OCI-LY1 (cell line): ENCODE data around the gene BPIFA2.
"Not testable (repeated sequence)": the region's sequence is repeated elsewhere in the genome, so short reads cannot be mapped to it uniquely, and the experiment has no call there.

Source experiments
- H2AFZ ChIP-seq: fragments of 200-600 bp; sonication (generic), shearing (Covaris generic); 2 replicates; pipeline ENCODE4 v1.6.0; 2014; ENCODE audit warnings: antibody characterized with exemption, mild to moderate bottlenecking, low read length
- H3F3A ChIP-seq: fragments of 200-600 bp; sonication (generic), shearing (Covaris generic); 2 replicates; pipeline ENCODE4 v1.6.0; 2014; ENCODE audit warnings: mild to moderate bottlenecking, antibody characterized with exemption, low read length, moderate library complexity; ENCODE audit not compliant: insufficient read depth
- H3K27ac ChIP-seq: fragments of 200-600 bp; sonication (generic); 2 replicates; pipeline ENCODE4 v1.5.1; 2014; ENCODE audit warnings: low read length, mixed run types, mild to moderate bottlenecking, low read depth; ENCODE audit not compliant: poor library complexity, severe bottlenecking
- H3K27me3 ChIP-seq: fragments of 200-600 bp; sonication (generic); 2 replicates; pipeline ENCODE4 v1.6.0; 2014; ENCODE audit warnings: antibody characterized with exemption, mild to moderate bottlenecking, low read length, moderate library complexity; ENCODE audit not compliant: insufficient read depth
- H3K36me3 ChIP-seq: fragments of 200-600 bp; sonication (generic); 2 replicates; pipeline ENCODE4 v1.6.1; 2014; ENCODE audit warnings: mild to moderate bottlenecking, antibody characterized with exemption, low read length, moderate library complexity, mixed read lengths; ENCODE audit not compliant: insufficient read depth
- H3K4me1 ChIP-seq: fragments of 200-600 bp; sonication (generic); 2 replicates; pipeline ENCODE4 v1.5.1; 2014; ENCODE audit warnings: mild to moderate bottlenecking, low read length, moderate library complexity; ENCODE audit not compliant: insufficient read depth, severe bottlenecking
- H3K4me2 ChIP-seq: fragments of 200-600 bp; sonication (generic), shearing (Covaris generic); 2 replicates; pipeline ENCODE4 v1.6.1; 2014; ENCODE audit warnings: low read length
- H3K4me3 ChIP-seq: fragments of 200-600 bp; sonication (generic); 2 replicates; pipeline ENCODE4 v1.5.1; 2014; ENCODE audit warnings: low read length, low read depth, mild to moderate bottlenecking, mixed read lengths; ENCODE audit not compliant: poor library complexity, severe bottlenecking
- H3K79me2 ChIP-seq: fragments of 200-600 bp; shearing (Covaris generic); 2 replicates; pipeline ENCODE4 v1.6.1; 2016; ENCODE audit warnings: mixed run types, low read length, mixed read lengths; ENCODE audit not compliant: insufficient read depth
- H3K9ac ChIP-seq: fragments of 200-600 bp; sonication (generic), shearing (Covaris generic); 2 replicates; pipeline ENCODE4 v1.6.1; 2014; ENCODE audit warnings: mild to moderate bottlenecking, low read length, mixed read lengths
- H3K9me2 ChIP-seq: fragments of 200-600 bp; sonication (generic), shearing (Covaris generic); 2 replicates; pipeline ENCODE4 v1.6.1; 2014; ENCODE audit warnings: low read depth, mild to moderate bottlenecking, low read length, mixed read lengths
- H3K9me3 ChIP-seq: fragments of 200-600 bp; shearing (Covaris generic); 2 replicates; pipeline ENCODE4 v1.6.1; 2014; ENCODE audit warnings: low read length, mixed read lengths
- H4K20me1 ChIP-seq: fragments of 200-600 bp; sonication (generic), shearing (Covaris generic); 2 replicates; pipeline ENCODE4 v1.6.0; 2016; ENCODE audit warnings: mild to moderate bottlenecking, low read length; ENCODE audit not compliant: insufficient read depth
- CTCF ChIP-seq: fragments of 200-600 bp; sonication (generic), shearing (Covaris generic); IDR thresholded peaks from 2 replicates; pipeline ENCODE4 v1.5.1; 2017; ENCODE audit warnings: mild to moderate bottlenecking, antibody characterized with exemption, low read length, moderate library complexity, mixed read lengths
- EZH2 ChIP-seq: fragments of 200-600 bp; sonication (generic), shearing (Covaris generic); IDR thresholded peaks from 2 replicates; pipeline ENCODE4 v1.8.0; 2017; ENCODE audit warnings: borderline replicate concordance, mixed run types, mild to moderate bottlenecking, antibody characterized with exemption, low read length, moderate library complexity, mixed read lengths

The BPIFA2 gene

GRCh38 chr20:33181482-33182093 lies 13.6 kb downstream of the BPIFA2 start:
- Histone ChIP-seq H3K27ac (no peak overlapping the region), H3K9me3 (no peaks in the 10 kb centered on the region), H2AFZ (no peak overlapping the region), H3K9me2 (no peaks in the 10 kb centered on the region), H3K27me3 (no peaks in the 10 kb centered on the region), H3K79me2 (no peaks in the 10 kb centered on the region), H3F3A (no peaks in the 10 kb centered on the region), H4K20me1 (no peaks in the 10 kb centered on the region), H3K4me2 (no peak overlapping the region), H3K9ac (no peak overlapping the region), H3K36me3 (no peaks in the 10 kb centered on the region), H3K4me1 (no peaks in the 10 kb centered on the region), H3K4me3 (no peak overlapping the region)
- TF ChIP-seq EZH2 = no peak
- no peak for TF ChIP-seq CTCF

- H3K9me2 ChIP-seq = no peaks in the 10 kb centered on the region
- H4K20me1 ChIP-seq = no peaks in the 10 kb centered on the region
- no peaks in the 10 kb centered on the region for H3K36me3 ChIP-seq
- no peaks in the 10 kb centered on the region for H3K79me2 ChIP-seq
- no peak overlapping the region for H3K9ac ChIP-seq
- no peak overlapping the region for H2AFZ ChIP-seq
- no peak overlapping the region for H3K4me2 ChIP-seq
- H3K4me1 ChIP-seq = no peaks in the 10 kb centered on the region
- no peaks in the 10 kb centered on the region for H3F3A ChIP-seq
- no peaks in the 10 kb centered on the region for H3K9me3 ChIP-seq
- no peak overlapping the region for H3K4me3 ChIP-seq
- H3K27ac ChIP-seq = no peak overlapping the region
- TF ChIP-seq EZH2 (no peak), CTCF (no peak)
- no peaks in the 10 kb centered on the region for H3K27me3 ChIP-seq
Measured at GRCh38 chr20:33183312-33183711, 15.4 kb downstream of the BPIFA2 start.

- H3K4me2 ChIP-seq, H3K9me2 ChIP-seq, H3K36me3 ChIP-seq, H3K27me3 ChIP-seq, H3K9ac ChIP-seq, H3K9me3 ChIP-seq, H3K79me2 ChIP-seq, H3K4me1 ChIP-seq, H3F3A ChIP-seq, H4K20me1 ChIP-seq, H2AFZ ChIP-seq, H3K4me3 ChIP-seq, H3K27ac ChIP-seq: not testable (repeated sequence)
Measured at GRCh38 chr20:33185031-33185590, 17.2 kb downstream of the BPIFA2 start.

- no peak overlapping the region for H3K9ac ChIP-seq
- H3K9me2 ChIP-seq = no peaks in the 10 kb centered on the region
- H3K27ac ChIP-seq = no peak overlapping the region
Measured at GRCh38 chr20:33187491-33187890, 19.5 kb downstream of the BPIFA2 start.

More at GRCh38 chr20:33187491-33187890, 19.5 kb downstream of the BPIFA2 start:
- no peaks in the 10 kb centered on the region for H3K4me1 ChIP-seq
- H2AFZ ChIP-seq = no peak overlapping the region
- no peak overlapping the region for H3K4me2 ChIP-seq
- H3K9me3 ChIP-seq = no peaks in the 10 kb centered on the region
- H3K79me2 ChIP-seq = no peaks in the 10 kb centered on the region
- no peaks in the 10 kb centered on the region for H3K27me3 ChIP-seq
- no peaks in the 10 kb centered on the region for H3K36me3 ChIP-seq
- H3F3A ChIP-seq = no peaks in the 10 kb centered on the region
- no peak overlapping the region for H3K4me3 ChIP-seq
- H4K20me1 ChIP-seq = no peaks in the 10 kb centered on the region
- TF ChIP-seq CTCF = no peak
- no peak for TF ChIP-seq EZH2
